ENCODE measurements around the gene IMP4.
A peak's percentile ranks its signal among the peaks of the same experiment; 100 is the strongest.

IMP4 gene

GRCh38 chr2:130378206-130378897, 35.7 kb downstream of the IMP4 start:
- DNase-seq (ENCODE audit: low read depth) = no peak

- no peak for DNase-seq (ENCODE audit: low read depth)
These were observed 36.2 kb downstream of the IMP4 start for GRCh38 chr2:130378898-130379214.

DNA sequence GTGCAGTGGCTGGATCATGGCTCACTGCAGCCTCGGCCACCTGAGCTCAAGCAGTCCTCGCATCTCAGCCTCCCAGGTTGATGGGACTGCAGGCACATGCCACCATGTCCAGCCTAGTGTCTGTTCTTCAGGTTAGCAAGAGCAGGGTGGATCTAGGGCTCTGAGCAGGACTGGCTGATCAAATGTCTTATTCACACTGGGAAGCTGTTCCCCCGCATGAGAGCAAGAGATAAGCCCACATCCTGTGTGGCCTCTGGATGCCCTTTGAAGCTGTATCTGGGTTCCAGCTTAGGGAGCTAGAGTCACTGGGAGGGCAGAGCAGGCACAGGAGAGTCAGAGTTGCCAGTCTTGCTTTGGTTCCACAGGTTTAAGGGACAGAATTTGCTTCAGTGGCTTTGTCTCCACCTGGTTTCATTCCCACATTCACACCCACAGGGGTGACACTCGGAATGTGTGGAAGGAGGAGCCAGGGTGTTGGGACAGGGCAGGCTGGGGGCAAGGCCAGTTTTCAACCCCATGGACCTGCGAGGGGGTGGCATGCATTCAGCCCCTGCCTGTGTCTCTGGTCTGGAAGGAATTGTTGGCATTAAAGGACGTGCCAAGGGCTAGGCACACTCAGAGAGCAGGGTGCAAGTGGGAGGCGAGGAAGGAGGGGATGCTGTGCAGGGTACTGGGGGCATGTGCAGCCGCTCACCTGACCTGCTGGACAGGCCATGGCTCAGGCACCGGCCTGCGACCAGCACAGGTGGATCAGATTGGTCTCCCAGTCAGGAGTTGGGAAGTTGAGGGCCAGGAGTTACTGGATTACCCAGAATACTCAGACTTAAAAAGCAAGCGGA, 37.6 kb downstream of the IMP4 start:
- DNase-seq (ENCODE audit: low read depth) = peak; percentile 63

GRCh38 chr2:130381145-130381544, 38.4 kb downstream of the IMP4 start:
- no peak for DNase-seq (ENCODE audit: low read depth)

- no peak for DNase-seq (ENCODE audit: low read depth)
These were observed 38.9 kb downstream of the IMP4 start for GRCh38 chr2:130381619-130382018.

- DNase-seq (ENCODE audit: low read depth) = no peak
These were observed 39.7 kb downstream of the IMP4 start for GRCh38 chr2:130382313-130382917.

GRCh38 chr2:130385709-130386108, 43.0 kb downstream of the IMP4 start:
- DNase-seq (ENCODE audit: low read depth) = no peak

- no peak for DNase-seq (ENCODE audit: low read depth)
These were observed 44.3 kb downstream of the IMP4 start for GRCh38 chr2:130387071-130387400.

GRCh38 chr2:130387804-130388203, 45.1 kb downstream of the IMP4 start:
- no peak for DNase-seq (ENCODE audit: low read depth)

GRCh38 chr2:130388221-130388907, 45.7 kb downstream of the IMP4 start:
- no peak for DNase-seq (ENCODE audit: low read depth)

GRCh38 chr2:130389358-130389757, 46.7 kb downstream of the IMP4 start:
- DNase-seq (ENCODE audit: low read depth) = no peak

GRCh38 chr2:130389783-130390182, 47.1 kb downstream of the IMP4 start:
- DNase-seq (ENCODE audit: low read depth) = no peak

GRCh38 chr2:130390460-130391057, 47.9 kb downstream of the IMP4 start:
- no peak for DNase-seq (ENCODE audit: low read depth)

GRCh38 chr2:130391058-130391871, 48.6 kb downstream of the IMP4 start:
- peak; percentile 36 for DNase-seq (ENCODE audit: low read depth)

GRCh38 chr2:130391872-130392670, 49.4 kb downstream of the IMP4 start:
- DNase-seq (ENCODE audit: low read depth) = no peak

DNA sequence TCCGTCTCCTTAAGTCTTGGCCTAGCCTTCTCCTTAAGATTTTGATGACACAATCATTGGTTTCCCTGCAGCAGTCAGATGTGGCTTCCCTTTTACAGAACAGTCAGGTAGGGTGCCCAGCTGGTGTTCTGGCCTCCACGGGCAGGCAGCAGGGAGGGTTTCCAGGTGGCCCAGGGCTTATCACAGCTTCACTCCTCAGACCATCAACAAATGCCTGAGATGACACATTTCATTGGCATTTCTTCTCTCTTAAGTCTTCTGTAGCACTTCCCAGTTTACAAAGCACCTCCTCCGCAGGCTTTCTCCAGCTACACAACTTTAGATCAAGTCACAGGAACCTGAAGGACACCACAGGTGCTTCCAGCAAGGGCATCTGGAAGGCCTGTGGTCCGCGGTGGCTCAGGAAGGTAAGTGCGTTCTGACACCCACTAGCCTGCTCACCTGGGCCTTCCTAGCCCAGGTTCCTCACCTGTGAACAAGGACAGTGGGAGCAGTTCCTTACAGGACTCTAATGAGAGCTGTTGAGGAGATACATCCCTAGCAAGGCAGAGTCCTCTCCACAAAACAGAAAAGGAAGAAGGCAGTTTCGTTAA, 50.7 kb downstream of the IMP4 start:
- no peak for DNase-seq (ENCODE audit: low read depth)

Measured in CMK (cell line).